Spleen (tissue), 11 donors: ENCODE measurements around the gene UBXN11. TPM values are rescaled to one million over a fixed set of nuclear protein-coding genes. Genes with fewer than 3 reads are reported as not detected.

Experiments used
- DNase-seq: peaks from one replicate; pipeline ENCODE4 v3.0.0-alpha.2; 2020
- H3K27ac ChIP-seq, 8 donors: fragments of 200-600 bp; sonication (generic) in 7 of 8; 1 replicate in 4 of 8; 2 replicates in 4 of 8; pipeline versions ENCODE4 v1.5.0 to v1.8.0; 2016 to 2021; ENCODE audit warnings: inconsistent platforms in 4 of 8, mild to moderate bottlenecking in 4 of 8, moderate library complexity in 1 of 8
- H3K27me3 ChIP-seq, 7 donors: fragments of 200-600 bp; sonication (generic) in 6 of 7; replicated peaks in 1 of 7; 1 replicate in 4 of 7; 2 replicates in 3 of 7; pipeline versions ENCODE4 v1.5.0 to v1.8.0; 2016 to 2021; ENCODE audit warnings: inconsistent platforms in 3 of 7, mild to moderate bottlenecking in 1 of 7
- H3K36me3 ChIP-seq, 6 donors: fragments of 200-600 bp; sonication (generic) in 5 of 6; 1 replicate in 4 of 6; 2 replicates in 2 of 6; pipeline versions ENCODE4 v1.5.0 to v1.8.0; 2016 to 2021; ENCODE audit warnings: inconsistent platforms in 2 of 6
- H3K4me1 ChIP-seq, 6 donors: fragments of 200-600 bp; sonication (generic) in 5 of 6; 1 replicate in 3 of 6; 2 replicates in 3 of 6; pipeline versions ENCODE4 v1.5.0 to v1.8.0; 2016 to 2021; ENCODE audit warnings: inconsistent platforms in 3 of 6
- H3K4me3 ChIP-seq, 8 donors: fragments of 200-600 bp; sonication (generic) in 7 of 8; 1 replicate in 4 of 8; 2 replicates in 4 of 8; pipeline versions ENCODE4 v1.5.0 to v1.8.0; 2016 to 2021; ENCODE audit warnings: inconsistent platforms in 4 of 8, mild to moderate bottlenecking in 4 of 8, moderate library complexity in 2 of 8
- H3K9me3 ChIP-seq, 8 donors: fragments of 200-600 bp; sonication (generic) in 7 of 8; 1 replicate in 4 of 8; 2 replicates in 4 of 8; pipeline versions ENCODE4 v1.5.0 to v1.8.0; 2016 to 2021; ENCODE audit warnings: inconsistent platforms in 4 of 8
- CTCF ChIP-seq, 11 experiments: fragments of 200-600 bp in 7 of 11; fragments of 450-650 bp in 4 of 11; sonication (generic) in 4 of 11; IDR thresholded peaks in 8 of 11; conservative IDR thresholded peaks in 3 of 11; 1 replicate in 7 of 11; 2 replicates in 4 of 11; pipeline versions ENCODE4 v1.4.0 to v1.8.0; 2016 to 2021; ENCODE audit warnings: antibody characterized with exemption in 11 of 11, inconsistent platforms in 4 of 11, mild to moderate bottlenecking in 1 of 11
- POLR2A ChIP-seq, 3 donors: fragments of 450-650 bp; IDR thresholded peaks; one replicate each; pipeline ENCODE4 v1.5.1; 2017; ENCODE audit warnings: antibody characterized with exemption in 3 of 3, mild to moderate bottlenecking in 1 of 3
- POLR2AphosphoS5 ChIP-seq, 3 donors: sonication (generic); formaldehyde crosslinking; IDR thresholded peaks; one replicate each; pipeline ENCODE4 v1.5.1; 2017; ENCODE audit warnings: antibody characterized with exemption in 3 of 3
- WGBS, 5 donors: extraction: QIAGEN DNeasy Blood & Tissue Kit in 3 of 5; methylation state at CpG; one replicate each; pipeline versions ENCODE4 v1.1.5 to v1.1.7; 2013 to 2018; 5-methylcytosine and 5-hydroxymethylcytosine counted together
- intact Hi-C: fragments of 100-400 bp; cut with DNase I; formaldehyde crosslinking; loops from one replicate; pipeline ENCODE4 v1.15.0; 2023; ENCODE audit warnings: low total_unique reads
- polyA plus RNA-seq, 3 donors: library from polyadenylated mRNA; stranded (reverse); fragments of 200-250 nt; gene quantifications; one replicate each; pipeline ENCODE4 v1.2.1, GENCODE V29; 2013
- total RNA-seq, 7 donors: library from RNA; depleted of rRNA in 3 of 7; stranded (reverse); fragments of >200 nt in 3 of 7; fragmentation: NEBNext Ultra II Directional in 4 of 7; extraction: Animal tissue kit (Norgen Biotek cat#: 25700) in 4 of 7; gene quantifications; one replicate each; pipeline versions ENCODE4 v1.1.0 to v1.2.1, GENCODE V29; 2016 to 2021
- donor health status: healthy with polysubstance abuse.
- donor health status: DM: no; HTN: no; CAD: no; lungs with moderate emphysema.
- donor health status: DM: no; HTN: no; CAD: no.
- donor health status: Bipolar disorder and iron deficiency.
- donor health status: healthy.
- donor health status: DM: no; HTN: no; CAD: no.
- donor health status: DM: yes; HTN: yes; CAD: no.

UBXN11 gene
- total and polyA plus RNA-seq, 10 donors = 25.1 to 67.8 (median 49.2) TPM

- TF ChIP-seq CTCF (IDR thresholded peaks at IDR 0.05 in 8 of 11, conservative IDR thresholded peaks at IDR 0.05 in 3 of 11) = no peak
- no peak for TF ChIP-seq POLR2AphosphoS5 (IDR thresholded peaks at IDR 0.05)
- no peak for TF ChIP-seq POLR2A (IDR thresholded peaks at IDR 0.05)
- 91 to 100% (median 94%) methylated on average over 5 to 12 of the region's 12 CpGs for WGBS, 5 donors
- intact Hi-C loops = no loop called here
- Histone ChIP-seq H3K4me1 (peaks cover 1 to 40% (median 13%) of the 10 kb centered on the region in 6 donors), H3K27me3 (no peaks in the 10 kb centered on the region), H3K27ac (peak overlapping the region in 1 of 8 donors; percentile 26), H3K9me3 (no peaks in the 10 kb centered on the region), H3K36me3 (peaks cover 0 to 63% (median 4%) of the 10 kb centered on the region in 6 donors), H3K4me3 (no peak overlapping the region)
- peak; percentile 57 for DNase-seq
Measured at GRCh38 chr1:26297057-26297790, 9.2 kb downstream of the UBXN11 start.

- DNase-seq = peak; percentile 70
- no peak overlapping the region for H3K4me3 ChIP-seq
- peaks cover 0 to 62% (median 4%) of the 10 kb centered on the region in 6 donors for H3K36me3 ChIP-seq
- H3K27me3 ChIP-seq = no peaks in the 10 kb centered on the region
- no peak overlapping the region for H3K27ac ChIP-seq
- peaks cover 8 to 48% (median 20%) of the 10 kb centered on the region in 6 donors for H3K4me1 ChIP-seq
- intact Hi-C loops = no loop called here
- 82 to 92% (median 88%) methylated on average over 15 to 16 of the region's 16 CpGs for whole genome bisulfite sequencing, 5 donors
- TF ChIP-seq POLR2A (IDR thresholded peaks at IDR 0.05) (no peak), CTCF (IDR thresholded peaks at IDR 0.05 in 8 of 11, conservative IDR thresholded peaks at IDR 0.05 in 3 of 11) (no peak), POLR2AphosphoS5 (IDR thresholded peaks at IDR 0.05) (no peak)
- no peaks in the 10 kb centered on the region for H3K9me3 ChIP-seq
Measured at GRCh38 chr1:26296340-26297056, 9.9 kb downstream of the UBXN11 start.

- TF ChIP-seq CTCF (IDR thresholded peaks at IDR 0.05 in 8 of 11, conservative IDR thresholded peaks at IDR 0.05 in 3 of 11) = no peak
- no peak for TF ChIP-seq POLR2A (IDR thresholded peaks at IDR 0.05)
- TF ChIP-seq POLR2AphosphoS5 (IDR thresholded peaks at IDR 0.05) = no peak
- Histone ChIP-seq H3K27me3 (no peaks in the 10 kb centered on the region), H3K4me3 (no peak overlapping the region), H3K4me1 (peaks cover 19 to 55% (median 31%) of the 10 kb centered on the region in 6 donors), H3K36me3 (peaks cover 0 to 51% (median 4%) of the 10 kb centered on the region in 6 donors), H3K27ac (no peak overlapping the region), H3K9me3 (no peaks in the 10 kb centered on the region)
- intact Hi-C loops = no loop called here
- peak; percentile 69 for DNase-seq
- 85 to 95% (median 90%) methylated on average over 22 of the region's 22 CpGs for WGBS, 5 donors
Measured at GRCh38 chr1:26295194-26296138, 11.0 kb downstream of the UBXN11 start.
